ENCODE data around the gene TRIM27.
"Not testable (repeated sequence)": the region's sequence is repeated elsewhere in the genome, so short reads cannot be mapped to it uniquely, and the experiment has no call there.

TRIM27 gene

GRCh38 chr6:28895131-28895812 is 28.5 kb downstream of the TRIM27 start:
- peak; percentile 93 for DNase-seq

- DNase-seq, result no peak
Observed at GRCh38 chr6:28893172-28893799, 30.5 kb downstream of the TRIM27 start.

- no peak for DNase-seq
Observed at GRCh38 chr6:28892525-28892924, 31.3 kb downstream of the TRIM27 start.

- DNase-seq, result no peak
Observed at GRCh38 chr6:28887796-28888496, 35.8 kb downstream of the TRIM27 start.

GRCh38 chr6:28886079-28886439 is 37.7 kb downstream of the TRIM27 start:
- no peak for DNase-seq

- DNase-seq, result peak; percentile 82
Observed at GRCh38 chr6:28884423-28885131, 39.2 kb downstream of the TRIM27 start.

GRCh38 chr6:28880894-28881780 is 42.6 kb downstream of the TRIM27 start:
- DNase-seq, result peak; percentile 83

GRCh38 chr6:28880519-28880893 is 43.3 kb downstream of the TRIM27 start:
- no peak for DNase-seq

- DNase-seq, result no peak
Observed at GRCh38 chr6:28876710-28877109, 47.1 kb downstream of the TRIM27 start.

- DNase-seq, result no peak
Observed at GRCh38 chr6:28875191-28875747, 48.5 kb downstream of the TRIM27 start.

GRCh38 chr6:28872157-28872817 is 51.5 kb downstream of the TRIM27 start:
- not testable (repeated sequence) for DNase-seq

- DNase-seq, result no peak
Observed at GRCh38 chr6:28871335-28872156, 52.2 kb downstream of the TRIM27 start.

GRCh38 chr6:28868873-28869272 is 54.9 kb downstream of the TRIM27 start:
- DNase-seq, result no peak

GRCh38 chr6:28867086-28867409 is 56.7 kb downstream of the TRIM27 start:
- DNase-seq, result peak; percentile 35

- DNase-seq, result peak; percentile 84
Observed at GRCh38 chr6:28866205-28867085, 57.3 kb downstream of the TRIM27 start.

- peak; percentile 82 for DNase-seq
Observed at GRCh38 chr6:28865401-28866204, 58.2 kb downstream of the TRIM27 start.

GRCh38 chr6:28864326-28864923 is 59.4 kb downstream of the TRIM27 start:
- DNase-seq, result no peak

- DNase-seq, result peak; percentile 90
Observed at GRCh38 chr6:28863604-28864325, 60.0 kb downstream of the TRIM27 start.

All from activated CD4-positive, alpha-beta T cell treated with anti-CD3 and anti-CD28 coated beads for 48 hours (primary cell).